Tongue (tissue), 2 donors: ENCODE measurements around the gene SP2. TPM values are rescaled to one million over a fixed set of nuclear protein-coding genes. Genes with fewer than 3 reads are reported as not detected.
"Not testable (repeated sequence)": the region's sequence is repeated elsewhere in the genome, so short reads cannot be mapped to it uniquely, and the experiment has no call there.

Experiments used
- DNase-seq: peaks from one replicate; pipeline ENCODE4 v3.0.0-alpha.2; 2015
- total RNA-seq: library from RNA; depleted of rRNA; stranded (reverse); fragments of >200 nt; gene quantifications from one replicate; pipeline ENCODE4 v1.2.3, GENCODE V29; 2014

Gene SP2
- total RNA-seq, 1 donor from 2014 or later, result 2.4 TPM

- no peak for DNase-seq
Observed at GRCh38 chr17:47891545-47892088, 4.4 kb upstream of the SP2 start.

GRCh38 chr17:47894498-47895346, 1.3 kb upstream of the SP2 start:
- DNase-seq, result peak; percentile 54

GRCh38 chr17:47895347-47895855, 635 bp upstream of the SP2 start:
- DNase-seq, result no peak

- peak; percentile 37 for DNase-seq
Observed at GRCh38 chr17:47896672-47897490, 845 bp downstream of the SP2 start.

- no peak for DNase-seq
Observed at GRCh38 chr17:47897561-47897960, 1.5 kb downstream of the SP2 start.

GRCh38 chr17:47898241-47898640, 2.2 kb downstream of the SP2 start:
- DNase-seq, result no peak

- DNase-seq, result peak; percentile 38
Observed at GRCh38 chr17:47899643-47900042, 3.6 kb downstream of the SP2 start.

GRCh38 chr17:47901423-47901822, 5.4 kb downstream of the SP2 start:
- DNase-seq, result no peak

- DNase-seq, result no peak
Observed at GRCh38 chr17:47902039-47902744, 6.2 kb downstream of the SP2 start.

- DNase-seq, result peak; percentile 85
Observed at GRCh38 chr17:47905221-47905733, 9.2 kb downstream of the SP2 start.

GRCh38 chr17:47906443-47906842, 10.4 kb downstream of the SP2 start:
- DNase-seq, result no peak

GRCh38 chr17:47907932-47908562, 12.0 kb downstream of the SP2 start:
- DNase-seq, result no peak

GRCh38 chr17:47913050-47913449, 17.0 kb downstream of the SP2 start:
- DNase-seq, result no peak

- DNase-seq, result peak; percentile 40
Observed at GRCh38 chr17:47914306-47914948, 18.4 kb downstream of the SP2 start.

GRCh38 chr17:47915776-47916398, 19.9 kb downstream of the SP2 start:
- no peak for DNase-seq

GRCh38 chr17:47916489-47917208, 20.6 kb downstream of the SP2 start:
- no peak for DNase-seq

- no peak for DNase-seq
Observed at GRCh38 chr17:47917581-47917980, 21.5 kb downstream of the SP2 start.

GRCh38 chr17:47918006-47918405, 22.0 kb downstream of the SP2 start:
- no peak for DNase-seq

- DNase-seq, result no peak
Observed at GRCh38 chr17:47918991-47919390, 23.0 kb downstream of the SP2 start.

- not testable (repeated sequence) for DNase-seq
Observed at GRCh38 chr17:47919889-47920288, 23.9 kb downstream of the SP2 start.
